HL-60 (cell line): ENCODE results near the gene CDIPT.

Source experiments
- GABPA ChIP-seq: IDR thresholded peaks from 2 replicates; pipeline ENCODE4 v1.6.1; 2012; ENCODE audit warnings: low read depth
- TF ChIP-seq, protein P1 (sequence below): IDR thresholded peaks from one replicate; pipeline ENCODE4 v1.5.1; 2011; ENCODE audit warnings: low read length, control low read depth, inconsistent platforms; ENCODE audit not compliant: insufficient read depth

DNA sequence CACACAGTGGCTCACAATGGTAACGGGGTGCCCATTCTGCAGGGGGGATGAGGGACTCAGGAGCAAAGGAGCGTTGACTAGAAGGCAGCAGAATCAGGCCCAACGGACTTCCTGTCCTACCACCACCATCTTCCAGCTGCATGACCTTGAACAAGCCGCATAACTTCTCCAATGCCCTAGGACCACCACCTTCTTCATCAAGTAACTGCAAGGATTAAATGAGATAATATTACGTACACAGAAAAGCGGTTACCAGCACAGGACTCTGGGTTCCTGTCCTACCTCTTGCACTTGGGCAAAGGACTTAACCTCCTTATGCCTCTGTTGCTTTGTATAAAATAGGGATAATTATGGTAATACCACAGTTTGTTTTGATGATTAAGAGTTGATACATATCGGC lies 41.9 kb upstream of the CDIPT start:
- TF ChIP-seq GABPA = no peak
- TF ChIP-seq, protein P1, sequence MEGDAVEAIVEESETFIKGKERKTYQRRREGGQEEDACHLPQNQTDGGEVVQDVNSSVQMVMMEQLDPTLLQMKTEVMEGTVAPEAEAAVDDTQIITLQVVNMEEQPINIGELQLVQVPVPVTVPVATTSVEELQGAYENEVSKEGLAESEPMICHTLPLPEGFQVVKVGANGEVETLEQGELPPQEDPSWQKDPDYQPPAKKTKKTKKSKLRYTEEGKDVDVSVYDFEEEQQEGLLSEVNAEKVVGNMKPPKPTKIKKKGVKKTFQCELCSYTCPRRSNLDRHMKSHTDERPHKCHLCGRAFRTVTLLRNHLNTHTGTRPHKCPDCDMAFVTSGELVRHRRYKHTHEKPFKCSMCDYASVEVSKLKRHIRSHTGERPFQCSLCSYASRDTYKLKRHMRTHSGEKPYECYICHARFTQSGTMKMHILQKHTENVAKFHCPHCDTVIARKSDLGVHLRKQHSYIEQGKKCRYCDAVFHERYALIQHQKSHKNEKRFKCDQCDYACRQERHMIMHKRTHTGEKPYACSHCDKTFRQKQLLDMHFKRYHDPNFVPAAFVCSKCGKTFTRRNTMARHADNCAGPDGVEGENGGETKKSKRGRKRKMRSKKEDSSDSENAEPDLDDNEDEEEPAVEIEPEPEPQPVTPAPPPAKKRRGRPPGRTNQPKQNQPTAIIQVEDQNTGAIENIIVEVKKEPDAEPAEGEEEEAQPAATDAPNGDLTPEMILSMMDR = no peak
